ENCODE results near the gene KCTD2.
"Not testable (repeated sequence)": the region's sequence is repeated elsewhere in the genome, so short reads cannot be mapped to it uniquely, and the experiment has no call there.

The KCTD2 gene

GRCh38 chr17:75039238-75039637 is 7.8 kb upstream of the KCTD2 start:
- H3K4me3 ChIP-seq (ENCODE audit: insufficient read depth, low read length, poor library complexity, severe bottlenecking) = no peak overlapping the region
- TF ChIP-seq EZH2phosphoT487 (conservative IDR thresholded peaks at IDR 0.05; ENCODE audit: low read length) = no peak
- no peak for TF ChIP-seq CTCF (IDR thresholded peaks at IDR 0.05; ENCODE audit: insufficient read depth, low read length, poor library complexity, severe bottlenecking)
- H2AFZ ChIP-seq (ENCODE audit: low read depth, low read length, severe bottlenecking) = no peak overlapping the region
- no peaks in the 10 kb centered on the region for H3K27me3 ChIP-seq (ENCODE audit: low read length)
- no peaks in the 10 kb centered on the region; the same call in 1 of the 2 replicates for H3F3A ChIP-seq (ENCODE audit: insufficient read depth)
- no peaks in the 10 kb centered on the region for H4K20me1 ChIP-seq (ENCODE audit: low read depth, low read length)
- no peaks in the 10 kb centered on the region for H3K9me2 ChIP-seq (replicated peaks; ENCODE audit: insufficient read depth, low read length)
- no peaks in the 10 kb centered on the region for H3K79me2 ChIP-seq (ENCODE audit: insufficient read depth, low read length)
- H3K4me2 ChIP-seq (ENCODE audit: low read depth, low read length, poor library complexity, severe bottlenecking) = no peak overlapping the region
- H3K27ac ChIP-seq (ENCODE audit: low read depth, low read length) = no peak overlapping the region
- no peak overlapping the region for H3K9ac ChIP-seq (ENCODE audit: low read length)
- no peaks in the 10 kb centered on the region for H3K9me3 ChIP-seq (ENCODE audit: insufficient read depth, low read length)
- no peaks in the 10 kb centered on the region for H3K36me3 ChIP-seq (ENCODE audit: low read length)

- H3K27ac ChIP-seq (ENCODE audit: low read depth, low read length) = no peak overlapping the region
- no peak overlapping the region for H3K4me2 ChIP-seq (ENCODE audit: low read depth, low read length, poor library complexity, severe bottlenecking)
- H3K9ac ChIP-seq (ENCODE audit: low read length) = no peak overlapping the region
- no peak overlapping the region for H3K4me3 ChIP-seq (ENCODE audit: insufficient read depth, low read length, poor library complexity, severe bottlenecking)
- no peaks in the 10 kb centered on the region for H3K36me3 ChIP-seq (ENCODE audit: low read length)
- TF ChIP-seq CTCF (IDR thresholded peaks at IDR 0.05; ENCODE audit: insufficient read depth, low read length, poor library complexity, severe bottlenecking) (no peak), EZH2phosphoT487 (conservative IDR thresholded peaks at IDR 0.05; ENCODE audit: low read length) (no peak)
- peaks cover 9% of the 10 kb centered on the region for H3K79me2 ChIP-seq (ENCODE audit: insufficient read depth, low read length)
- no peaks in the 10 kb centered on the region for H4K20me1 ChIP-seq (ENCODE audit: low read depth, low read length)
- no peak overlapping the region for H2AFZ ChIP-seq (ENCODE audit: low read depth, low read length, severe bottlenecking)
- H3K9me2 ChIP-seq (replicated peaks; ENCODE audit: insufficient read depth, low read length) = no peaks in the 10 kb centered on the region
- H3F3A ChIP-seq (ENCODE audit: insufficient read depth) = no peaks in the 10 kb centered on the region; the same call in 1 of the 2 replicates
- H3K27me3 ChIP-seq (ENCODE audit: low read length) = no peaks in the 10 kb centered on the region
- H3K9me3 ChIP-seq (ENCODE audit: insufficient read depth, low read length) = no peaks in the 10 kb centered on the region
These were observed 5.3 kb upstream of the KCTD2 start for GRCh38 chr17:75041656-75042280.

DNA sequence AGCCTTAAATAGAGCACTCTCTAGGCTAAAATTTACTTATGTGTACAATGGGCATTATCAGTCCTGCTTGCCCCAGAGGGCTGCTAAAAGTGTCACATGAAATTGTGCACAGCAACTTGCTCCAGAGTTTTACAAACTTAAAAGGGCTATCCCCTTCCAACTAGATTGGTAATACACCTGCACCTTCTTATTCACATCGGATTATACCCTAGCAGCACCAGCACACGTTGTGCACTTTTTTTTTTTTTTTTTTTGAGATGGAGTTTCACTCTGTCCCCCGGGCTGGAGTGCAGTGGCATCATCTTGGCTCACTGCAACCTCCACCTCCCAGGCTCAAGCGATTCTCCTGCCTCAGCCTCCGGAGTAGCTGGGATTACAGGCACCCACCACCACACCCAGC is 3.2 kb upstream of the KCTD2 start:
- H3K4me3 ChIP-seq (ENCODE audit: insufficient read depth, low read length, poor library complexity, severe bottlenecking); H4K20me1 ChIP-seq (ENCODE audit: low read depth, low read length); H3F3A ChIP-seq (ENCODE audit: insufficient read depth); H3K4me2 ChIP-seq (ENCODE audit: low read depth, low read length, poor library complexity, severe bottlenecking); H3K27me3 ChIP-seq (ENCODE audit: low read length); H3K9me3 ChIP-seq (ENCODE audit: insufficient read depth, low read length); H2AFZ ChIP-seq (ENCODE audit: low read depth, low read length, severe bottlenecking); H3K9me2 ChIP-seq (replicated peaks; ENCODE audit: insufficient read depth, low read length); H3K9ac ChIP-seq (ENCODE audit: low read length); H3K27ac ChIP-seq (ENCODE audit: low read depth, low read length); H3K79me2 ChIP-seq (ENCODE audit: insufficient read depth, low read length); H3K36me3 ChIP-seq (ENCODE audit: low read length): not testable (repeated sequence)

- H3K27me3 ChIP-seq (ENCODE audit: low read length) = no peaks in the 10 kb centered on the region
- H3K4me2 ChIP-seq (ENCODE audit: low read depth, low read length, poor library complexity, severe bottlenecking) = no peak overlapping the region
- H3F3A ChIP-seq (ENCODE audit: insufficient read depth) = 0 out of 2 replicates have a peak, but pooled peaks cover 4% of the 10 kb centered on the region
- no peak overlapping the region for H3K9ac ChIP-seq (ENCODE audit: low read length)
- no peak overlapping the region for H3K4me3 ChIP-seq (ENCODE audit: insufficient read depth, low read length, poor library complexity, severe bottlenecking)
- H2AFZ ChIP-seq (ENCODE audit: low read depth, low read length, severe bottlenecking) = no peak overlapping the region
- no peak overlapping the region for H3K27ac ChIP-seq (ENCODE audit: low read depth, low read length)
- no peaks in the 10 kb centered on the region for H3K9me3 ChIP-seq (ENCODE audit: insufficient read depth, low read length)
- H3K79me2 ChIP-seq (ENCODE audit: insufficient read depth, low read length) = peaks cover 9% of the 10 kb centered on the region
- no peaks in the 10 kb centered on the region for H3K36me3 ChIP-seq (ENCODE audit: low read length)
- H4K20me1 ChIP-seq (ENCODE audit: low read depth, low read length) = no peaks in the 10 kb centered on the region
- TF ChIP-seq EZH2phosphoT487 (conservative IDR thresholded peaks at IDR 0.05; ENCODE audit: low read length) (no peak), CTCF (IDR thresholded peaks at IDR 0.05; ENCODE audit: insufficient read depth, low read length, poor library complexity, severe bottlenecking) (no peak)
- no peaks in the 10 kb centered on the region for H3K9me2 ChIP-seq (replicated peaks; ENCODE audit: insufficient read depth, low read length)
These were observed 2.3 kb upstream of the KCTD2 start for GRCh38 chr17:75044716-75045115.

DNA sequence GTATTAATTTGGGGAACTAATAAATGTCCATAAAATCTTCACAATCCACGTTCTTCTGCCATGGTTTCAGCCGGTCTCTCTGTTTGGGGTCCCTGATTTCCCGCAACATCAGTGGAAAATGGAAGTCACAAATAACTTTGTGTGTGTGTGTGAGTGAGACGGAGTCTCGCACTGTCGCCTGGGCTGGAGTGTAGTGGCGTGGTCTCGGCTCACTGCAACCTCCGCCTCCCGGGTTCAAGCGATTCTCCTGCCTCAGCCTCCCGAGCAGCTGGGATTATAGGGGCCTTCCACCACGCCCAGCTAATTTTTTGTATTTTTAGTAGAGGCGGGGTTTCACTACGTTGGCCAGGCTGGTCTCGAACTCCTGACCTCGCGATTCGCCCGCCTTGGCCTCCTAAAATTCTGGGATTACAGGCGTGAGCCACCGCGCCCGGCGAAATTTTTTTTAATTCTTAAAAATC is 1.0 kb upstream of the KCTD2 start:
- not testable (repeated sequence) for H3K27ac ChIP-seq (ENCODE audit: low read depth, low read length); H2AFZ ChIP-seq (ENCODE audit: low read depth, low read length, severe bottlenecking); H4K20me1 ChIP-seq (ENCODE audit: low read depth, low read length); H3K36me3 ChIP-seq (ENCODE audit: low read length); H3K9me2 ChIP-seq (replicated peaks; ENCODE audit: insufficient read depth, low read length); H3K27me3 ChIP-seq (ENCODE audit: low read length); H3K9me3 ChIP-seq (ENCODE audit: insufficient read depth, low read length); H3K79me2 ChIP-seq (ENCODE audit: insufficient read depth, low read length); H3F3A ChIP-seq (ENCODE audit: insufficient read depth)
- Histone ChIP-seq H3K4me3 (ENCODE audit: insufficient read depth, low read length, poor library complexity, severe bottlenecking) (peak overlapping the region; percentile 96), H3K4me2 (ENCODE audit: low read depth, low read length, poor library complexity, severe bottlenecking) (peak overlapping the region; percentile 53), H3K9ac (ENCODE audit: low read length) (peak overlapping the region; percentile 96)
